OCI-LY7 (cell line): Measurements from ENCODE around the gene MKI67. TPM values are rescaled to one million over a fixed set of nuclear protein-coding genes. Genes with fewer than 3 reads are reported as not detected.

Experiments used
- BruUV-seq: library from RNA; stranded (reverse); fragments of 400-500 nt; replicated peaks from 2 replicates; lab custom pipeline; 2021; lab: Mats Ljungman, UMichigan
- CTCF ChIA-PET: fragments of 300-600 bp; sonication (Branson Sonifier 250); formaldehyde crosslinking; loops from one replicate; lab custom pipeline; 2022; ENCODE audit warnings: antibody characterized with exemption; ENCODE audit not compliant: unreplicated experiment; lab: Charles Lee
- POLR2A ChIA-PET: fragments of 300-600 bp; sonication (Branson Sonifier 250); formaldehyde crosslinking; loops from one replicate; lab custom pipeline; 2022; ENCODE audit warnings: antibody characterized with exemption; lab: Charles Lee
- DNase-seq: peaks from one replicate; pipeline ENCODE4 v3.0.0-alpha.2; 2015; ENCODE audit warnings: low spot score
- H2AFZ ChIP-seq: fragments of 200-600 bp; sonication (generic), shearing (Covaris generic); 2 replicates; pipeline ENCODE4 v1.6.1; 2014; ENCODE audit warnings: mild to moderate bottlenecking, antibody characterized with exemption, low read length, moderate library complexity
- H3K27ac ChIP-seq: fragments of 200-600 bp; sonication (generic); 2 replicates; pipeline ENCODE4 v1.5.1; 2014; ENCODE audit warnings: mixed run types, low read depth, mild to moderate bottlenecking, moderate library complexity, low read length, inconsistent platforms; ENCODE audit not compliant: poor library complexity, severe bottlenecking
- H3K36me3 ChIP-seq: fragments of 200-600 bp; sonication (generic); 2 replicates; pipeline ENCODE4 v1.6.1; 2014; ENCODE audit warnings: mild to moderate bottlenecking, antibody characterized with exemption, low read length, moderate library complexity, mixed read lengths; ENCODE audit not compliant: insufficient read depth
- H3K4me1 ChIP-seq: fragments of 200-600 bp; sonication (generic); 2 replicates; pipeline ENCODE4 v1.5.1; 2014; ENCODE audit warnings: mild to moderate bottlenecking, low read length; ENCODE audit not compliant: insufficient read depth, poor library complexity, severe bottlenecking
- H3K4me2 ChIP-seq: fragments of 200-600 bp; sonication (generic); 2 replicates; pipeline ENCODE4 v1.6.1; 2014; ENCODE audit warnings: mild to moderate bottlenecking, low read length
- H3K4me3 ChIP-seq: fragments of 200-600 bp; sonication (generic); 2 replicates; pipeline ENCODE4 v1.5.1; 2014; ENCODE audit warnings: mild to moderate bottlenecking, low read depth, low read length; ENCODE audit not compliant: poor library complexity, severe bottlenecking
- H3K79me2 ChIP-seq: fragments of 200-600 bp; sonication (generic); 2 replicates; pipeline ENCODE4 v1.6.1; 2016; ENCODE audit warnings: low read depth, mild to moderate bottlenecking, low read length, moderate library complexity, mixed read lengths; ENCODE audit not compliant: insufficient read depth
- H3K9me2 ChIP-seq: fragments of 200-600 bp; sonication (generic); 2 replicates; pipeline ENCODE4 v1.6.1; 2016; ENCODE audit warnings: mild to moderate bottlenecking, low read length, mixed read lengths; ENCODE audit not compliant: insufficient read depth
- H3K9me3 ChIP-seq: fragments of 200-600 bp; sonication (generic); 2 replicates; pipeline ENCODE4 v1.6.1; 2014; ENCODE audit warnings: mild to moderate bottlenecking, mixed run types, low read length, mixed read lengths
- H4K20me1 ChIP-seq: fragments of 200-600 bp; sonication (generic); 2 replicates; pipeline ENCODE4 v1.6.1; 2014; ENCODE audit warnings: mild to moderate bottlenecking, antibody characterized with exemption, low read length, moderate library complexity, mixed read lengths; ENCODE audit not compliant: insufficient read depth
- EZH2phosphoT487 ChIP-seq: fragments of 200-600 bp; sonication (generic); IDR thresholded peaks from 2 replicates; pipeline ENCODE4 v1.6.1; 2018; ENCODE audit warnings: low read depth, borderline replicate concordance, mild to moderate bottlenecking, mixed run types, antibody characterized with exemption, low read length, moderate library complexity, mixed read lengths
- intact Hi-C: fragments of 100-400 bp; cut with micrococcal nuclease; formaldehyde crosslinking; loops from one replicate; pipeline ENCODE4 v1.10.0; 2022; ENCODE audit not compliant: unreplicated experiment
- total RNA-seq, 2 experiments: library from RNA; depleted of rRNA in 1 of 2; stranded (reverse); fragments of >200 nt in 1 of 2; shearing (Covaris generic) in 1 of 2; gene quantifications; 2 replicates each; pipeline ENCODE4 v1.2.3, GENCODE V29; 2014 to 2022
- TF ChIP-seq, protein P1 (sequence below): fragments of 200-600 bp; sonication (generic); conservative IDR thresholded peaks from 2 replicates; pipeline ENCODE4 v1.5.1; 2014; ENCODE audit warnings: mild to moderate bottlenecking, antibody characterized with exemption, low read length, moderate library complexity, mixed read lengths

Gene MKI67
- total RNA-seq, 2 experiments from 2014 or later: 139 to 192 TPM

DNA sequence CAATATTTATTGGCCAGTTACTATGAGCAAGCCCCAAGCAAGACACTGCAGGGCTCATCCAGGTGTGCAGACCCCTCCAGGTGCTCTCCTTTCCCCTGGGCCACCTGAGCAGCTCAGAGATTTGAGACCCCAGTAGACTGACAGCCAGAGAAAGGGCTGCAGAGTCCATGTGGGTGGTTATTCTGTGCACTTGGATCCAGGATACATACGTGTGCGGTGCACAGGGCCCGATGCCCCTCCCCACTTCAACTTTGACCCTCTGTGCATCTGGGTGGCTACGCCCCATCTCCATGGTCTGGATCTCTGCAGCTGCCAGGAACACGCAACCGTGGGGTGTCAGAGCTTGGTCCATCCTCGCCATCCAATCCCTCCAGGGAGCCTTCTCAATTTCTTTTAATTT lies 72.9 kb downstream of the MKI67 start:
- Histone ChIP-seq H3K4me1 (peaks cover 25% of the 10 kb centered on the region), H3K79me2 (no peaks in the 10 kb centered on the region), H3K4me3 (no peak overlapping the region), H4K20me1 (0 out of 2 replicates have a peak, but pooled peaks cover 5% of the 10 kb centered on the region), H3K9me3 (no peaks in the 10 kb centered on the region), H3K27ac (no peak overlapping the region), H3K4me2 (no peak overlapping the region), H3K36me3 (peaks cover 8% of the 10 kb centered on the region; the same call in 1 of the 2 replicates), H2AFZ (no peak overlapping the region), H3K9me2 (no peaks in the 10 kb centered on the region)
- CTCF ChIA-PET: no interaction called here
- intact Hi-C loops: no loop called here
- TF ChIP-seq EZH2phosphoT487: no peak
- TF ChIP-seq, protein P1, sequence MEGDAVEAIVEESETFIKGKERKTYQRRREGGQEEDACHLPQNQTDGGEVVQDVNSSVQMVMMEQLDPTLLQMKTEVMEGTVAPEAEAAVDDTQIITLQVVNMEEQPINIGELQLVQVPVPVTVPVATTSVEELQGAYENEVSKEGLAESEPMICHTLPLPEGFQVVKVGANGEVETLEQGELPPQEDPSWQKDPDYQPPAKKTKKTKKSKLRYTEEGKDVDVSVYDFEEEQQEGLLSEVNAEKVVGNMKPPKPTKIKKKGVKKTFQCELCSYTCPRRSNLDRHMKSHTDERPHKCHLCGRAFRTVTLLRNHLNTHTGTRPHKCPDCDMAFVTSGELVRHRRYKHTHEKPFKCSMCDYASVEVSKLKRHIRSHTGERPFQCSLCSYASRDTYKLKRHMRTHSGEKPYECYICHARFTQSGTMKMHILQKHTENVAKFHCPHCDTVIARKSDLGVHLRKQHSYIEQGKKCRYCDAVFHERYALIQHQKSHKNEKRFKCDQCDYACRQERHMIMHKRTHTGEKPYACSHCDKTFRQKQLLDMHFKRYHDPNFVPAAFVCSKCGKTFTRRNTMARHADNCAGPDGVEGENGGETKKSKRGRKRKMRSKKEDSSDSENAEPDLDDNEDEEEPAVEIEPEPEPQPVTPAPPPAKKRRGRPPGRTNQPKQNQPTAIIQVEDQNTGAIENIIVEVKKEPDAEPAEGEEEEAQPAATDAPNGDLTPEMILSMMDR: no peak
- POLR2A ChIA-PET: no interaction called here
- DNase-seq: no peak
- no TSS peak for BruUV-seq

DNA sequence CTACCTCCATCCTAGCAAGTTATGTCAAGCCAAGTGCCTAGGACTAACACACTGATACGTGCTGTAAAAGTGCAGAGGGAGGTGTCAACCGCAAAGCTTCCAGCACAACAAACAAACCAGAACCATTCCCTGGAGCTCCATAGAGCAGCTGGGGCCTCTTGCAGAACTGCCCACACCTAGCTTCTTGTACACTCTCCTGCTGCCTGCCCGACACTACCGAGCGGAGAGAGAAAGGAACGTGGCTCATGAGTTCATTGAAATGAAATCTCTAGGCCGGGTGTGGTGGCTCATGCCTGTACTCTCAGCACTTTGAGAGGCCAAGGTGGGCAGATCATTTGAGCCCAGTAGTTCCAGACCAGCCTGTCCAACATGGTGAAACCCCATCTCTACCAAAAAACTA lies 73.5 kb downstream of the MKI67 start:
- H3K4me3 ChIP-seq: no peak overlapping the region
- 0 out of 2 replicates have a peak, but pooled peaks cover 5% of the 10 kb centered on the region for H4K20me1 ChIP-seq
- intact Hi-C loops: no loop called here
- peaks cover 8% of the 10 kb centered on the region; the same call in 1 of the 2 replicates for H3K36me3 ChIP-seq
- H3K79me2 ChIP-seq: no peaks in the 10 kb centered on the region
- H2AFZ ChIP-seq: no peak overlapping the region
- no peak overlapping the region for H3K27ac ChIP-seq
- no peaks in the 10 kb centered on the region for H3K9me3 ChIP-seq
- no peak for TF ChIP-seq EZH2phosphoT487
- TF ChIP-seq, protein P1: no peak
- ChIA-PET POLR2A (interaction anchor here (0.6 kb wide), 1 partner anchor 143 kb away, joined by 3 read pairs; no protein-coding TSS in a partner anchor), CTCF (interaction anchor here (1.1 kb wide), 1 partner anchor 16 kb away, joined by 3 read pairs; no protein-coding TSS in a partner anchor)
- H3K4me2 ChIP-seq: no peak overlapping the region
- no peak for DNase-seq
- peaks cover 30% of the 10 kb centered on the region for H3K4me1 ChIP-seq
- H3K9me2 ChIP-seq: no peaks in the 10 kb centered on the region
- no TSS peak for BruUV-seq

DNA sequence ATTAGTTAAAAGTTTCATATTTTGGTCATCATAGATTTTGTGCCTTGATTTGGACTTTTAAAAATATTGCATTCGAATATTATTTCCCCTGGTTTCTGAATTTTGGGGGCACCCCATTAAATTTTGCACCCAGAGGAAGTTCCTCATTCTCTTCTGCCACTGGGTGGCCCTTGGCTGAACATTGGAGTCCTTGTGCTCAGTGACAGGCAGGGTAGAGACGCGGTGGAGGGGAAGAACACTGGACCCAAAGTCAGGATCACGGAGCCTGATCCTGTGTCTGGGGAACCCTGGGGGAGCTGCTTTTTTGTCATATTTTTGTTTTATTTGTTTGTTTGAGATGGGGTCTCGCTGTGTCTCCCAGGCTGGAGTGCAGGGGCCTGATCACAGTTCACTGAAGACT lies 74.7 kb downstream of the MKI67 start:
- intact Hi-C loops: no loop called here
- H3K9me3 ChIP-seq: no peaks in the 10 kb centered on the region

More for the DNA sequence above, 74.7 kb downstream of the MKI67 start:
- TF ChIP-seq EZH2phosphoT487: no peak
- TF ChIP-seq, protein P1: no peak; the same call in 1 of the 2 replicates
- no peak for DNase-seq
- peaks cover 41% of the 10 kb centered on the region for H3K4me1 ChIP-seq
- CTCF ChIA-PET: interaction anchor here (1.1 to 1.6 kb wide), 2 partner anchors 10 to 17 kb away, joined by 3 to 5 read pairs; no protein-coding TSS in a partner anchor
- POLR2A ChIA-PET: no interaction called here
- H4K20me1 ChIP-seq: 0 out of 2 replicates have a peak, but pooled peaks cover 5% of the 10 kb centered on the region
- no peak overlapping the region for H2AFZ ChIP-seq
- no TSS peak for BruUV-seq
- H3K79me2 ChIP-seq: no peaks in the 10 kb centered on the region
- no peaks in the 10 kb centered on the region for H3K9me2 ChIP-seq
- no peak overlapping the region for H3K4me2 ChIP-seq
- H3K36me3 ChIP-seq: peaks cover 8% of the 10 kb centered on the region; the same call in 1 of the 2 replicates
- no peak overlapping the region for H3K4me3 ChIP-seq
- H3K27ac ChIP-seq: no peak overlapping the region
